Ramos (cell line): ENCODE data around the gene RPSA.
"Not testable (repeated sequence)": the region's sequence is repeated elsewhere in the genome, so short reads cannot be mapped to it uniquely, and the experiment has no call there.

ENCODE experiments used
- in situ Hi-C: fragments of 300-500 bp; cut with MboI; formaldehyde crosslinking; loops from one replicate; pipeline ENCODE4 v1.14.3; 2022; ENCODE audit warnings: low sequenced_read_pairs; ENCODE audit not compliant: unreplicated experiment

Gene RPSA

DNA sequence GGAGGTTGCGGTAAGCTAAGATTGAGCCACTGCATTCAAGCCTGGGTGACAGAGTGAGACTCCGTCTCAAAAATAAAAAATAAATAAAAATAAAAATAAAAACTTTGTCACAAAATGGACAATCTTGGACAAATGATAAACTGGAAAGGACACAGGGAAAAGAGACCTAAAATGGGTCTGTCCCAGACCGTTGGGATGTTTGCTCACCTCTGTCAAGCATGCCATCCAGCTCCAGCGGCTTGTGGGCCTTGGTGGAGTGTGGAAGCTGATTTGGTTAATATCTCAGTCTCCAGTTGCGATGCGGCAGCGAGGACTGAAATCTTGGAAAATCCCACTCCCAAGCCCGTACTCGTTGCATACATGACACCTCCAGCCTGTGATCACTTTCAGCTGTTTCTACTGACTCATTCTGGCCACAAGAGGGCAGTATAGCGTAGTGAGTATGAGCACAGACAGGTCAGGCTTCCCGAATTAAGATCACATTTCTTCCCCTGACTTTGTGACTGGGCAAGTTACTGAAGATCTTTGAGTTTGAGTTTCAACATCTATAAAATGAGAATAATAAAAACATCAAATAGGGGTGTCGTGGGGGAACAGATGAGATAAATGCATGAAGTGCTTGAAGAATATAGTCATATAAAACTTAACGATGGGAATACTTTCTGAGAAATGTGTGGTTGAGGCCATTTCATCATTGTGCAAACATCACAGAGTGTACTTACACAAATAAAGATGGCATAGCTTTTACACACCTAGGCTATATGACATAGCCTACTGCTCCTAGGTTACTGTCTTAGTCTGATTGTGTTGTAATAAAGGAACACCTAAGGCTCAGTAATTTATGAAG, 41.3 kb downstream of the RPSA start:
- in situ Hi-C loops: no loop called here

GRCh38 chr3:39448506-39449233, 42.1 kb downstream of the RPSA start:
- in situ Hi-C loops: no loop called here

GRCh38 chr3:39449796-39450195, 43.3 kb downstream of the RPSA start:
- in situ Hi-C loops: no loop called here

DNA sequence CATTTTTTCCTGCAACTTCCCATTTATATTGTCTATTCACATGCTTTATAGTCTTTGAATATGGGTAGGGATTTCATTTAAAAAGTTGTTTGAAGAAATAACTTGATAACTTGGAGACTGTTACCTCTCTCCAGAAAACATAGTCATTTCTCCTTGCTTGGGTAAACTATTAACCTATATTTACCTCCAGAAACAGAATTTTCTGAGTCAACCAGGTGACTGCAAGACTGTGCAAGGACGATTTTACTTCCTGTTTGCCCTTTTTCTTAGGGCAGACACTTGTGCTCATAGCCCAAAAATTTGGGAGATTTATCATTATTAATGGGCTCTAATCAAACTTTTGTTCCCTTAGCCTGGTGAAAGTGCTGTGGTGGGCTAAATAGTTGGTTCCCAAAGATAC, 46.6 kb downstream of the RPSA start:
- in situ Hi-C loops: no loop called here

DNA sequence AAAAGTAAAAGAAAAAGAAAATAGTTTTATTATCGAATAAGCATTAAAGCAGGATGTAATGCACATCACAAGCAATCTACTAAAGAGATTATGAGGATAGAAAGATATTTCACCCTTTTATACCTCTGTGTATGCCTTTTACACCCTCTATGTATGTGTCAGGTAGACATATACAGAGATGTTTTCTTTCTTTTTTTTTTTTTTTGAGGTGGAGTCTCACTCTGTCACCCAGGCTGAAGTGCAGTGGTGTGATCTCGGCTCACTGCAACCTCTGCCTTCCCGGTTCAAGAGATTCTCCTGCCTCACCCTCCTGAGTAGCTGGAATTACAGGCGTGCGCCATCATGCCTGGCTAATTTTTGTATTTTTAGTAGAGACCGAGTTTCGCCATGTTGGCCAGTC, 47.4 kb downstream of the RPSA start:
- in situ Hi-C loops: not testable (repeated sequence)

GRCh38 chr3:39454591-39455217, 48.2 kb downstream of the RPSA start:
- in situ Hi-C loops: no loop called here

- in situ Hi-C loops: no loop called here
Measured at GRCh38 chr3:39456159-39456558, 49.6 kb downstream of the RPSA start.

GRCh38 chr3:39457361-39457760, 50.8 kb downstream of the RPSA start:
- in situ Hi-C loops: no loop called here

- in situ Hi-C loops: not testable (repeated sequence)
Measured at GRCh38 chr3:39458579-39458978, 52.1 kb downstream of the RPSA start.

GRCh38 chr3:39460677-39461076, 54.2 kb downstream of the RPSA start:
- in situ Hi-C loops: no loop called here
